Effector CD4-positive, alpha-beta T cell (primary cell): Measurements from ENCODE around the gene IGF2. TPM values are rescaled to one million over a fixed set of nuclear protein-coding genes. Genes with fewer than 3 reads are reported as not detected.
"Not testable (repeated sequence)": the region's sequence is repeated elsewhere in the genome, so short reads cannot be mapped to it uniquely, and the experiment has no call there.

Experiments
- DNase-seq: peaks from one replicate; pipeline ENCODE4 v3.0.0-alpha.2; 2020
- total RNA-seq: gene quantifications from one replicate; lab custom pipeline; 2026; lab: John Stamatoyannopoulos, UW

Gene IGF2, protein sequence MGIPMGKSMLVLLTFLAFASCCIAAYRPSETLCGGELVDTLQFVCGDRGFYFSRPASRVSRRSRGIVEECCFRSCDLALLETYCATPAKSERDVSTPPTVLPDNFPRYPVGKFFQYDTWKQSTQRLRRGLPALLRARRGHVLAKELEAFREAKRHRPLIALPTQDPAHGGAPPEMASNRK
- not detected for total RNA-seq

DNA sequence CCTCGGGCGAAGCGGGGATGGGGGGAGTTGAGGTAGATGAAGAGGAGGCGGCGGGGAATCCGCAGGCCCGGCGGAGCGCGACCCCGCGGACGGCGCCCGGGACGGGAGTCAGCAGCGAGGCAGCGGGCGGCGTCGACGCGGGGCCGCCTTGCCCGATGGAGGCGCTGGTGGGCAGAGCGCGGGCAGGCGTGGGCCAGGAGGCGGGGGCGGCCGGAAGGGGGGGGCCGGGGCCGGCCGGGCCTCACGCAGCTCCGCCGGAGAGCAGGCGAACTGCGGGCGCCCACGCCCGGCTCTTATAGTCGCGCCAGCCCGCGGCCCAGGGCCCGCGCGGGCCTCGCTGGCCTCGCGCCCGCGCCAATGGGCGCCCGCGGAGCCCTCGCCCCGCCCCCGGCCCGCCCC lies at the start of gene IGF2:
Gene IGF2 (minus strand): TSS at position 267 of the 399 bp plus-strand sequence. CDS start 3,866 bp downstream, outside the sequence.
- no peak for DNase-seq

DNA sequence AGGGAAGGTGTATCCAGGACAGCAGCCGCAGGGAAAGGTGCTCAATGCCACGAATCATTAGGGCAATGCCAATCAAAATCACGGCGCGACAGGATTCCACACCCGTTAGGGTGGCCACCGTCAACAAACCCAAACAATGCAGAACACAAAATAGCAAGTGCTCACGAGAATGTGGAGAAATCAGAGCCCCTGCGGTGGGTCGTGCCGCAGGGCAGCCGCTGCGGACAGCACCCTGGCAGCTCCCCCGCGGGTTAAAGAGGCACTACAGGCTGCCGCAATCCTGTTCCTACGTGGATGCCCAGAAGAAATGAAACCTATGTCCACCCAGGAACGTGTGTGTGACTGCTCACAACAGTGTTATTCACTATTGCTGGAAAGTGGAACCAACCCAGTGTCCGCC lies 49.6 kb upstream of the IGF2 start:
- DNase-seq = no peak

DNA sequence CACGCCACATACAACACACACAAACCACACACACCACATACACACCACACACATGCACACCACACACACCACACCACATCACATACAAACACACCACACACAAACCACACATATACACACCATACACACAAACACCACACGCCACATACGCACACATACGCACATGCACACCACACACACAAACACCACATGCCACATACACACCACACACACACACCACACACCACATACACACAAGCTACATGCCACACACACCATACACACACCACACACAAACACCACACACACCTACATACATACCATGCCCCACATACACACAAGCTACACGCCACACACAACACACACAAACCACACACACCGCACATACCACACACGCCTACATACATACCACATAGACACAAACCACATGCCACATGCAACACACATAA lies 48.1 kb upstream of the IGF2 start:
- DNase-seq = no peak

DNA sequence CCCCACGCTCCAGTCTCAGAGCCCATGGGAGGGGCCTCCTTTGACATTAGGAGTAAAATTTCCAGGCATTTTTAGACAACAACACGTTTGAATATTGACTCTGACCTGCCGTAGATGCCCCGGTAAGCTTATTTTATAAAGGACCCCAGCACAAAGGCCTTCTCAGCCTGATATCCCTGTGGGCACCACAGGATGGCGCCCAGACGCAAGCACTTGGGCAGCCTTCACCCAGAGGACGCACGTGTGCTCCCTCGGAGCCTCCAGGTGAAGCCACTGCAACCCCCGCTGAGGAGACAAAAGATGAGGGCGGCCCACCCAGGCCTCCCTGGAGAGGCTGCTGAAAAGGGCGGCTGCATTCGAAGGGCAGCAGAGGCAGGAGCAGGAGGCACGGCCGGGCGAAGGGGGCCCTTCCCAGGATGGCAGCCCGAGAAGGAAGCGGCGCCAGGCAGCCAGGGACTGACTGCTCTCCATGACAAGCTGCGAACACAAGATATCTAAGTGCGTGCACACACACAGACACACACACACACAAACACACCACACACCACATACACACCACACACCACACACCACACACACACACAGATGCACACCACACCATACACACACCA lies 47.6 kb upstream of the IGF2 start:
- DNase-seq = peak; percentile 16

DNA sequence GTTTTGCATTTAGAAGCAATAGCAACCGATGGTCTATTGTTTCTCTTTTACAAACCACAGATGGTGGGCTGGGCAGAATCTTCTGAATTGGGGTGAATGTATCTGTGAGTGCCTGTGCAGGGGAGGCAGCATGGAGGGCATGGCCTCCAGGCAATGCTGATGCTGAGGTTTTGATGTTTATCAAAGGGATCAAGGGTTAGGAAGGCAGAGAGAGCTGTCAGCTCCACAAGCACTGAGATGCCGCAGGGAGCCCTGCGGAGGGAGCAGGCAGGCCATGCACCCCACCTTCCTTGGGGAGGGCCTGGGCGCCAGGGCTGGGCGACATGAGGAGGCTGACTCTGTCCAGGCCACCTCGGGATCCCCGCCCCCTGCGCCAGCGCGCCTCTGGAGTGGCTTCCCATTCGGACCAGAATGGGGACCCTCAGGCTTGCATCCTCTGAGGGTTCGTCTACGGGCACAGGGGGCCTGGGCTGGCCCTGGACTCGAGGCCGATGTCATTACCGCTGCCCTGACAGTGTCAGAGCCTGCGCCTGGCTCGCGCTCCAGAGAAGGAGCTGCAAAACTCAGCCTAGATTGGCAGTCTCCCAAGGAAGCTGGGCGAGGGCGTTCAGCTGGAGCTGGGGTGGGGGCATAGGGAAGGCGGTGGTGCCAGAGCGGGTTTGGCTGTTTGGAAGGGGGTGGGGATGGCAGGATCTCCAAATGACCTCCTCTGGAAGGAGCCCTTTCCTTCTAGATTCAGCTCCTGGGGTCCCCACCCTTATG lies 46.3 kb upstream of the IGF2 start:
- DNase-seq = no peak

DNA sequence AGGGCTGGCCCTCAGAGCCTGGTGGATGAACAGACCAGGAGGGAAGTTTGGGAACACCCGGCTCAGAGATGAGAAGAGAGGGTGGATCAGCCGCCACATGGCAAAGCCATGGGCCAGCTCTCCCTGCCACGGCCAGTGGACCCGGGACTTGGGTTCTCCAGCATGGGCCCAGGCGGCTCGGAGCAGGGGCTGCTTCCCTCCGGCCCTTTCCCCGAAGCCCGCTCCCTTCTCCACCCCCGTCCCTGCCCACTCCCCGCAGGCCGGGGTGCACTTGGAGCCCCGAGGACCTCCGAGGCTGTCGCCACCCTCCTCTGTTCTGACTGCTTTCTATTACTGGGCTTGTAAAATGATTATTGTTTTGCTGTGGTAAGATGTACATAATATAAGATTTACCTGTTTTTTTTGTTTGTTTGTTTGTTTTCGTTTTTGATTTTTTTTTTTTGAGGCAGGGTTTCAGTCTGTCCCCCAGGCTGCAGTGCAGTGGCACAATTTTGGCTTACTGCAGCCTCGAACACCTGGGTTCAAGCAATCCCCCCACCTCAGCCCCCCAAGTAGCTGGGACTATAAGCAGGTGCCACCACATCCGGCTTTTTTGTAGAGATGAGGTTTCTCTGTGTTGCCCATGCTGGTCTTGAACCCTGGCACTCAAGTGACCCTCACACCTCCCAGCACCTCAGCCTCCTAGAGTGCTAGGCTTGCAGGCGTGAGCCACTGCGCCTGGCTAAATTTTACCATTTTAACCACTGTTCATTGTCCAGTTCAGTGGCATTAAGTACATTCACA lies 43.7 kb upstream of the IGF2 start:
- DNase-seq = no peak

DNA sequence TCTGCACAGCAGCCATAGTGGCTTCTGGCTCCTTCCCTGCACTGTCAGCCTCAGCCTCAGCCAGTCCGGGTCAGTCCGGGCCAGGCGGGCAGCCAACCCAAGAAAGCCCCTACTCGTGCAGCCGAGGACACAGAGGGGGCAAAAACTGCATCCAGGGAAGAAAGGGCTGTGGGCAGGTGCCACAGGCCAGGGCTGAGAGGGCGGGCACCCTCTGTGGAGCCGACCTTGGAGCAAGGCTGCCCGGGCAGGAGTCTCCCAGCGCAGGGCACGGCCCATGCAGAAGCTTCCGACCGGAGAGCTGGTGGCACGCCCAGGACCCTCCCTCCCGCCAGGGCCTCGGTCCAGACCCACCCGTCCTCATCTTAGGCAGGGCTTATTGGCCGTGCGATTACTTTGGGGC lies 42.9 kb upstream of the IGF2 start:
- no peak for DNase-seq

DNA sequence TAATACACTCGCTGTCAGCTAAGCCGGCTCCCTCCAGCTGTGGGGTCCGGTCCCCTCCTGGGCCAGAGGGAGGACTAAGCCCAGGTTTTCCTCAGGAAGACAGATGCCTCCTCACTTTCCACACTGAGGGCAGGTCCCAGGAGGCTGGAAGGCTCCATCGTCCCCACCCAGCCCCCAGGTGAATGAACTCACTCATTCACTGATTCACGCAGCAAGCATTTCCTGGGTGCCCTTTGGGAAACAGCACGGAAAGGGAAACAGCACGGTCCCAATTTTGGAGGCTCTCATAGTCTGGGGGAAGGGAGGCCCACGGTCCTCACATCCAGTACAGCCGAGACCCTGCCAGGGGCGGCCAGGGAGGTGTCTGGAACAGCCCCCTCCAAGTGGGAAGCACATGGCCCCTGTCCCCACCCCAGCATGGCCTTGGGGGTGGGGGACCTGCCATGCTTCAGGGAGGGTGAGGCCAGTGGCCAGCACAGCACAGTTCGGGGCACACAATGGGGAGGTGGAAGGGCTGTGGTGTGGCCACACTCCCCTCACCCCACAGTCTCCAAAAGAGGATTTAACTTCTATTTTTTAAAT lies 41.7 kb upstream of the IGF2 start:
- no peak for DNase-seq

DNA sequence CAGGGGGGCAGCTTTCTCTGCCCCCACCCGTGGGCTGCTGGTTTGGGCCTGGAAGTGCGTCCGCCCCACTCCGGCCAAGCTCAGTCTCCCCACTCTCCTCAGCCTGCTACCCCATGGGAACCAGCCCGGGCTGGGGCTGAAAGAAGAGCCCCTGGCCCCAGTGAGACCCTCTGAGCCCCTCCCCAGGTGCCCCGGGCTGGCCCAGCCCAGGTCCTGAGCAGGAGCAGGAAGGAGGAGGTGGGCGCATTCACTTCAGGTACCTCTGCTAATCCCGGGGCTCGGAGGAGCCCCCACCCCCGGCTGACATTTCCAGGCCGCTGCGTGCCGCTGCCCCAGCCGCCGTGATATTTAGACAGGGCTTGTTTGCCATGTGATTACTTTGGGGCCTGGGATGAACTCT lies 41.2 kb upstream of the IGF2 start:
- no peak for DNase-seq

DNA sequence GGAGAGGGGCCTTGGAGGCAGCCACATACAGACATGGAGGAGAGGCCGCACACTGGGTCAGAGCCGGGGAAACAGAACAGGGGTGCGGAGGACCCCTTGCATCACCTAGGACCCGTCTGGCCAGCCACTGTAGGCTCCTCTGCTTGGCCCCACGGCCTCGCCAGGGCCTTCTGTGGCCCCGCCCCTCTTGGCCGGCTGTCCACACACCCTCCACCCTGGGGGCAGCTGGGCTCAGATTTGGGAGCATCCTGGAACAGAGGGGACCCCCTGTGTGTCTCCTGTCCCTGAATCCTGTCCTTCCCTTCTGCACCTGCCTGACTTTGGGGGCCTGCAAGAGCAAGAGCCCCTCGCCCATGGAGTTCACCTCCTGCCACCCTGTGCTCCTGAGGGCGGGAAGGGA lies 40.3 kb upstream of the IGF2 start:
- DNase-seq = no peak

DNA sequence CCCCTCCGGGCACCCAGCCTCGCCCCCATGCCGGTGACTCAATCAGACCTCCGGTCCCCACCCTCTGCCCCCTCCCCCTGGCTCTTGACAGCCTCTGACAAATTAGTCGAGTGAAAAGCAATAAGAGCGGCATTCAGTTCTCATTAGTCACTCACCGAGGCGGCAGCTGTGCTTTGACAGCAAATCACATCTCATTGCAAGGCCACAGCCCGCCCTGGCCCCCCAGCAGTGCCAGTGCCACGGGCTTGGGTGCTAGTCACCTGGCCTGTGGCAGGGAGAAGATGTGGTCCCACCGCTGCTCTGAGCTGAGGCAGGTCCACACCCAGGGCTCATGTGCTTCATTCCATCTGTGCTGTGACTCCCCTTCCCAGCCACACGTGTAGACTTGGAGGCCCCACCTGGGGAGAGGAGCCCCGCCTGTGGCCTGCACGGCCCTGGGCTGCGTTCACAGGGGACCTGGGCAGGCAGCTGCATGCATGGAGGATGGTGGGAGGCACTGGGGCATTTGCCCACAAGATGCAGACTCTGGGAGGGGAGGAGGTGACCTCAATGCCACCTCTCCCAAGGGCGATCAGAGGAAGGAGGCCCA lies 39.8 kb upstream of the IGF2 start:
- DNase-seq = no peak

DNA sequence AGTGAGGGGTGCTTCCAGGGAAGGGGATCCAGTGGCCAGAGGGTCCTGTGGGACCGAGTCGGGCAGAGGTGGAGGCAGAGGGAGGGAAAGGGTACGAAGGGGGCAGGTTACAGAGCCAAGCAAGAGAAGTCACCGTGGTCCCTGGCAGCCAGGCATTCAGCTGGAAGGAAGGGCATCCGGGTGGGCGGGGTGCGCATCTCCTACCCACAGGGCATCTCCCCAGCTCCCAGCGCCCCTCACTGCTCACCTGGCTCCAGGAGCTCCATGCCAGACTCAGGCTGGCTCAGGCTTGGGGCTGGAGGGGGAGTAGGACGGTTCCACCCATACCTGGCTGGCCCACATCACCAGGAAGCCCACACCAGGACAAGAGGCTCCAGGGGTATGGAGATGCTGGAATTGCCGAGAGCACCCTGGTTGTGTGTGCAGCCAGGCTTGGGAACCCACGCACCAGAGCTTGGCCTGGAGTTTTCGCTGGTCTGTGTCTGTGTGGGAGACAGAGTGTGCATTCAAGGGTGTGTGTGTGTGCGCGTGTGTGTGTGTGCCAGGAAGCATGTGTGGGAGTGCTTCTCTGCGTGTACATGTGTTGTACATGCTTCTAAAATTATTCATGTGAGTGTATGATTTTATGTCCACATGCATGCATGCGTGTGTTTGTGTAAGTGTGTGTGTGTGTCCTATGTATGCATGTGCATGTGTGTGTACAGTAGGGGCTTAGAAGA lies 39.0 kb upstream of the IGF2 start:
- not testable (repeated sequence) for DNase-seq

DNA sequence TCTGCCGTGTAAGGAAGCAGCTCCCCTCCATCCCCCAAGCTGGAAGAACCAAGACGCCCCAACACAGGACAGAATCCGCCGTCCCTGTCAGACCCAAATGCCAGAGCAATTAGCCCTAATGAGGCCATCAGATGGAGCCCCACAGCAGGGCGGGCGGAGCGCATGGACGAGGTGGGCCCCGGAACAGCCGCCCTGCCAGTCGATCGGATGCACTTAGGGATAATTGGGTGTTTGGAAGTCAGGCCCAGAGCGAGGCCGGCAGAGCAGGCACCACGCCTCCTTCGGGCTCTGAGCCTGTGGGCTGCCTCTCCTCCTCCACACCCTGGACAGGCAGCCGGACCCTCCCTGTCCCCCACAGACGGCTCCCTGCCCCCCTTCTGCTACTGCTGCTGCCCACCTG lies 37.9 kb upstream of the IGF2 start:
- DNase-seq = no peak

DNA sequence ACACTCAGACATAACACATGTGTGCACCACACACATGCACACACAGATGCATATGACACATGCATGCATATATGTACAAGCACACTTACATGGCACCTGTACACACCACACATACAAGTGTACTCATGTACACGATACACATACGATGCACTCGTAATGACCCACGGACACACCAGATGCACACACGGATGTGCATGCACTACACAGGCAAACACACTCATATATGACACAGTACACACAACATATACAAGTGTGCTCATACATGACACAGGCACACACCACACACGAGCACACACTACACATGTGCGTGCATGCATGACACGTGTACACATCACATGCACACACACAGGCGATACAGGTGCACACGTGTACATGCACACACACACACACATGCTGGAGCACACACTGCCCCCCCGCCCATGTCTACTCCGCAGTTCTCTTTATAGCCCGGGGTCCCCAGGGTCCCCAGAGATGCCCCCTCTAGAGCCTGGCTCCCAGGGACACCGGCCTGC lies 37.3 kb upstream of the IGF2 start:
- DNase-seq = no peak

DNA sequence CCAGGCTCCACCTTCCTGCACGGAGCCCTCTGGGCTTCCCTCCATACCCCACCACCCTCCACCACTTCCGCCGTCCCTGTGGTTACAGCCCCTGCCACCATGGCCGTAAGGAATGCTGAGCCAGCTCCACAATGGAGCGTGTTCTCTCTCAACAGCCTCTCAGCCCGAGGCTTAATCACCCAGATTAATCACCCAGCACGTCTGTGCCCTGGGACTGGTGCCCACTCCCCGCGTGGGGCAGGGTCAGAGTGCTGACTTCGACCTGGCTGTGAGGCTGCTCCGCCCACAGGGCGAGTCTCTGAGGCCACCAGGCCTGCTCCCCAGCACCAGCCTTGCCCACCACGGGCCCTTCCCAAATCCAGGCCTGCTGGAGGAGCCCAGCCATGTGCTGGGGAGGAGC lies 36.5 kb upstream of the IGF2 start:
- no peak for DNase-seq

DNA sequence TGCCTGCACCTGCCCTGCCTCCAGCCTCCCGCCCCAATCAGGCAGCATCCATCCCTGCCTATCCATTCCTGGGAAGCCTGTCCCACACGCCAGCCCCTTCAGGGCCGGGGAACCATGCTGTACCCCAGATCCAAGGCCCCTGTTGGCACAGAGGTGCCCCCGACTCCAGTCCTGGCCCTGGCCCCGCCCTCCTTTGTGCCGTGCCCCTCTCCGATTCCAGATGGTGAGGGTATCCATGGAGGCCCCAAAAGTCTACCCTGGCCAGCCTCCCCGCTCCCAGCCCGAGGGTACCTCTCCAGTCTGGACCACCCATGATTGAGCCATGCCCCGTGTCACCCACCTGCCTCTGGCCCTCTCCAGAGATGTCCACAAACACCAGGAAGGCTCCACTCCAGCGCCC lies 35.2 kb upstream of the IGF2 start:
- no peak for DNase-seq

DNA sequence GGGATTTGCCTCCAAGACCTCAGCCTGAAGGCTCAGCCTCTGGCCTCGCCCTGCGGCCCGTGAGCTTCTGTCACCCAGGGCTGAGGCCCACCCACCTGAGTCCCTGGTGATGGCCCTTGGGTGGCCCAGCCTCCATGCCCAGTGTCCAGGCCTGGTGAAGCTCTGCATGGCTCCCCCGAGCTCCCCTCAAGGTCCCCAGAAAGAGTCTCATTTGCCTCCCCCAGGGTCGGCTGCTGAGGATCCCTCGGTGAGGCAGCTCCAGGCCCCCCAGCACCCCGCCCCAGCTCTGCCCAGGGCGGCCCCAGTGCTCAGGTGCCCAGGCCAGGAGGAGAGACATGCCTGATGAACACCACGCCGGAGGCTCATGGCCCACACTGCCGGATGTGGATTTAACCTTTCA lies 34.6 kb upstream of the IGF2 start:
- DNase-seq = no peak

DNA sequence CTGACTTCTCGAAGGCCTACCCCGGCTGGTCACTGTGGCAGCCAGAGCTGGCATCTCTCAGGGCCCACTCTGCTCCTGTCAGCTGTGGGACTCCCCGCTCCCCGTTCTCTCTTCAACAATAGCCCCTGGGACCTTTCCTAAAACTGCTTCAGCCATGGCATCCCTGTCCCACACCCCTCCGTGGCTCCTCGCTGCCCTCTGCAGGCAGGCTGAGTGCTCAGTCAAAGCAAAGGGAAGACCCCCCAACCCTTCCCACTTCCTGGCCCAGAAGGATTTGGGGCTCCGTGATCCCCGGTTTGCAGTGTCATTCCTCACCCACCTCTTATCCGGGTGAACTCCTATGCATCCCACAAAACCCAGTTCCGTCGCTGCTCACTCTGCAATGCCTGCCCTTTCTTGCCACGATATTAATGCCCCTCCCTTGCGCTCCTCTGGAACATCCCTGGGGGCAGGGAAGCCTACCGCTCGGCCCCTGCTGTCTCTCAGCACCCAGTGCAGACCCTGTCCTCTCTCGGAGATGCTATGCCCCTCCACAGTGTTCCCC lies 34.0 kb upstream of the IGF2 start:
- no peak for DNase-seq

DNA sequence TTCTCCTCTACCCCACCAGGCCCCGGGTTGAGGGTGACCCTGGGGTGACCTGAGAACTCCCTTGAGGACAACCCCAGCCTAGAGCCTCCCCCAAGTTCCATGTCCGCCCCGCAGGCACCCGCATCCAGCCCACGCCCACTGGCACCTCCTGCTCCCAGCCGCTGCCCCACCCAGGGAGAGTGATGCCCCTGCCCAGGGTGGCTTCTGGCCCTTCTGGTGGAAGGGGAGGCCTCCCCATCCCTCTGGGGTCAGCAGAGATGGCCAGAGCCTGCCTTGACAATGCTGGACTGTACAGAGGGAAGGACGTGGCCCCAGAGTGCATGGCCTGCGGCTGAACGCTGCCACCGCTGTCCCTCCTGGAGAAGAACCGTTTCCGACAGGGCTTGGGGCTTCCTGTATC lies 33.5 kb upstream of the IGF2 start:
- no peak for DNase-seq

DNA sequence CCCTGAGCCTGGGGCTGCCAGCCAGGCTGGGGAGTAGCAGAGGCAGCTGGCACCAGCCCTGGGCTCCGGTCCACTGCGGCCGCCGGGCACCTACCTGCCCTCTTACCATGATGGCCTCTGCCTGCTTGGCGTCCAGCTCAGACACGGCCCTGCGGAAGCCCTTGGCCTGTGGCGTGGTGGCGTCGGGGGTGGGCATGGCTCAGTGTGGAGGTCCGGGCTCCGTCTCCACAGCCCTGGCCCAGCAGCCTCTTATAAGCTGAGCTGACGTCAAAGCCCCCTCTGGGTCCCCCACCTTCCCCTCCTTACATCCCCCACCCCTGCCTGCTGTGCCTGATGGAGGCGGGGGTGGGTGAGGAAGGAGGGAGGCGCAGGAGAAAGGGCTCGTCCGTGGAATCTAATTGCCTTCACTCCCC lies 32.4 kb upstream of the IGF2 start, which contains the start of gene TH:
Gene TH (minus strand): TSS at position 225 of the 413 bp plus-strand sequence. CDS start 29 bp downstream, at position 196.
- DNase-seq = no peak
